HepG2 (cell line): ENCODE results near the gene THEM5. TPM values are rescaled to one million over a fixed set of nuclear protein-coding genes. Genes with fewer than 3 reads are reported as not detected.

Experiments
- ATAC-seq: fragments of 200-7000 bp; cut with Tn5 transposase; 3 replicates; pipeline ENCODE4 v1.9.1; 2020; ENCODE audit warnings: mild to moderate bottlenecking, moderate library complexity
- BruUV-seq: library from RNA; stranded (reverse); fragments of 400-500 nt; replicated peaks from 2 replicates; lab custom pipeline; 2021; lab: Mats Ljungman, UMichigan
- CTCF ChIA-PET: fragments of 300-600 bp; formaldehyde crosslinking; extraction: SDS; loops from one replicate; lab custom pipeline; 2021; ENCODE audit warnings: low total read pairs, inconsistent platforms, low intra/inter-chr PET ratio; lab: Yijun Ruan, JAX
- POLR2A ChIA-PET: fragments of 350-600 bp; sonication (Branson Sonifier 250); formaldehyde crosslinking; loops from one replicate; lab custom pipeline; 2020; ENCODE audit warnings: antibody characterized with exemption, inconsistent platforms; lab: Yijun Ruan, JAX
- DNase-seq: peaks from one replicate; pipeline ENCODE4 v3.0.0-alpha.2; 2015; ENCODE audit warnings: low spot score
- FAIRE-seq: peaks from 3 replicates; lab custom pipeline; 2011; peaks lifted over from hg19 to GRCh38; lab: Jason Lieb, UNC
- H2AFZ ChIP-seq: one replicate; pipeline ENCODE4 v1.6.1; 2011; ENCODE audit warnings: low read length, inconsistent platforms
- H3K27ac ChIP-seq: fragments of 300-600 bp; 3 replicates; pipeline ENCODE4 v1.8.0; 2011; ENCODE audit warnings: mixed run types, mild to moderate bottlenecking, mixed read lengths, low read length, inconsistent platforms; ENCODE audit not compliant: insufficient read depth; ENCODE audit errors: extremely low read length
- H3K27me3 ChIP-seq, 2 experiments: fragments of 200-600 bp in 1 of 2; 2 replicates in 1 of 2; 3 replicates in 1 of 2; pipeline versions ENCODE4 v1.6.0 to v1.8.0; 2011; ENCODE audit warnings: low read length in 2 of 2, mild to moderate bottlenecking in 2 of 2, moderate library complexity in 2 of 2, inconsistent platforms in 1 of 2; ENCODE audit not compliant: insufficient read depth in 2 of 2, control insufficient read depth in 1 of 2
- H3K36me3 ChIP-seq, 2 experiments: fragments of 200-600 bp in 1 of 2; replicated peaks in 1 of 2; 2 replicates in 1 of 2; 3 replicates in 1 of 2; pipeline versions ENCODE4 v1.5.1 to v1.8.0; 2011; ENCODE audit warnings: low read length in 2 of 2, inconsistent platforms in 1 of 2; ENCODE audit not compliant: insufficient read depth in 2 of 2, control insufficient read depth in 1 of 2
- H3K4me1 ChIP-seq: 2 replicates; pipeline ENCODE4 v1.5.1; 2012; ENCODE audit warnings: low read length, inconsistent platforms; ENCODE audit not compliant: insufficient read depth
- H3K4me2 ChIP-seq: 2 replicates; pipeline ENCODE4 v1.6.0; 2011; ENCODE audit warnings: low read depth, low read length, inconsistent platforms
- H3K4me3 ChIP-seq, 3 experiments: fragments of 200-600 bp in 1 of 3; sonication (generic), shearing (Covaris generic) in 1 of 3; replicated peaks in 1 of 3; 2 replicates each; pipeline ENCODE4 v1.5.1; 2011 to 2016; ENCODE audit warnings: low read length in 3 of 3, inconsistent platforms in 2 of 3, low read depth in 2 of 3, mild to moderate bottlenecking in 2 of 3, control low read depth in 1 of 3, mixed read lengths in 1 of 3; ENCODE audit not compliant: insufficient read depth in 1 of 3
- H3K79me2 ChIP-seq: one replicate; pipeline ENCODE4 v1.6.1; 2011; ENCODE audit warnings: low read length, inconsistent platforms; ENCODE audit not compliant: insufficient read depth
- H3K9ac ChIP-seq: 2 replicates; pipeline ENCODE4 v1.6.0; 2011; ENCODE audit warnings: mild to moderate bottlenecking, low read depth, low read length, inconsistent platforms; ENCODE audit not compliant: insufficient read depth
- H3K9me3 ChIP-seq: 2 replicates; pipeline ENCODE4 v1.5.1; 2012; ENCODE audit warnings: mild to moderate bottlenecking, low read length
- H4K20me1 ChIP-seq: 2 replicates; pipeline ENCODE4 v1.6.0; 2011; ENCODE audit warnings: inconsistent platforms, mild to moderate bottlenecking, low read length, moderate library complexity; ENCODE audit not compliant: insufficient read depth
- GABPB1 ChIP-seq: IDR thresholded peaks from 2 replicates; pipeline ENCODE4 v1.6.1; 2016; ENCODE audit warnings: mild to moderate bottlenecking, missing genetic modification reagents, moderate library complexity, missing compliant biosample characterization
- RARA ChIP-seq: IDR thresholded peaks from 2 replicates; pipeline ENCODE4 v1.6.1; 2016; ENCODE audit warnings: missing genetic modification reagents, missing compliant biosample characterization
- SNAPC2 ChIP-seq: sonication (generic); formaldehyde crosslinking; IDR thresholded peaks from 2 replicates; pipeline ENCODE4 v1.8.1; 2022; ENCODE audit warnings: mild to moderate bottlenecking, missing genetic modification reagents
- ZNF10 ChIP-seq: sonication (generic); formaldehyde crosslinking; IDR thresholded peaks from 2 replicates; pipeline ENCODE4 v1.4.0; 2020; ENCODE audit warnings: mild to moderate bottlenecking, low read depth, missing genetic modification reagents, borderline replicate concordance
- ZNF235 ChIP-seq: sonication (generic); formaldehyde crosslinking; IDR thresholded peaks from 2 replicates; pipeline ENCODE4 v1.8.1; 2023; ENCODE audit warnings: mild to moderate bottlenecking, missing genetic modification reagents, borderline replicate concordance
- ZNF567 ChIP-seq: sonication (generic); formaldehyde crosslinking; IDR thresholded peaks from 2 replicates; pipeline ENCODE4 v1.8.1; 2023; ENCODE audit warnings: mild to moderate bottlenecking, missing genetic modification reagents, borderline replicate concordance
- WGBS: methylation state at CpG from one replicate; pipeline ENCODE4 v1.1.6; 2017; ENCODE audit warnings: low lambda C conversion rate; 5-methylcytosine and 5-hydroxymethylcytosine counted together
- in situ Hi-C: cut with HindIII; loops from 2 replicates; pipeline ENCODE4 v1.10.0; 2017; ENCODE audit warnings: low pct_unique_long_range_greater_than_20kb; ENCODE audit not compliant: extremely low pct_ligation_motif_present
- intact Hi-C: fragments of 100-400 bp; cut with micrococcal nuclease; formaldehyde crosslinking; loops from one replicate; pipeline ENCODE4 v1.10.0; 2022; ENCODE audit not compliant: unreplicated experiment
- polyA plus RNA-seq, 8 experiments: library from polyadenylated mRNA; depleted of rRNA in 3 of 8; stranded (reverse) in 7 of 8; unstranded in 1 of 8; fragments of >200 nt; fragmentation: Illumina TruSeq in 4 of 8; extraction: Trizol in 4 of 8; gene quantifications; 2 replicates each; pipeline versions ENCODE4 v1.2.1 to v1.2.3, GENCODE V29; 2011 to 2016; ENCODE audit warnings: low read depth in 4 of 8, missing spikeins in 1 of 8, mixed read lengths in 1 of 8; ENCODE audit not compliant: insufficient read depth in 1 of 8
- total RNA-seq, 5 experiments: library from RNA; depleted of rRNA; stranded (reverse); fragments of >200 nt; fragmentation: Illumina TruSeq; extraction: Trizol; gene quantifications; 2 replicates each; pipeline ENCODE4 v1.2.3, GENCODE V29; 2016; ENCODE audit warnings: low read depth in 1 of 5
- TF ChIP-seq, protein P1 (sequence below): sonication (generic); formaldehyde crosslinking; IDR thresholded peaks from 2 replicates; pipeline ENCODE4 v1.9.0; 2021; ENCODE audit warnings: mild to moderate bottlenecking, missing genetic modification reagents
- TF ChIP-seq, protein P2 (sequence below): sonication (generic); formaldehyde crosslinking; IDR thresholded peaks from 2 replicates; pipeline ENCODE4 v1.4.0; 2020; ENCODE audit warnings: mild to moderate bottlenecking, missing genetic modification reagents, borderline replicate concordance

THEM5 gene
- total and polyA plus RNA-seq, 2 of the 13 experiments (the other 11 are each of a cell fraction or from before 2014, with no cell fraction given), result not detected

DNA sequence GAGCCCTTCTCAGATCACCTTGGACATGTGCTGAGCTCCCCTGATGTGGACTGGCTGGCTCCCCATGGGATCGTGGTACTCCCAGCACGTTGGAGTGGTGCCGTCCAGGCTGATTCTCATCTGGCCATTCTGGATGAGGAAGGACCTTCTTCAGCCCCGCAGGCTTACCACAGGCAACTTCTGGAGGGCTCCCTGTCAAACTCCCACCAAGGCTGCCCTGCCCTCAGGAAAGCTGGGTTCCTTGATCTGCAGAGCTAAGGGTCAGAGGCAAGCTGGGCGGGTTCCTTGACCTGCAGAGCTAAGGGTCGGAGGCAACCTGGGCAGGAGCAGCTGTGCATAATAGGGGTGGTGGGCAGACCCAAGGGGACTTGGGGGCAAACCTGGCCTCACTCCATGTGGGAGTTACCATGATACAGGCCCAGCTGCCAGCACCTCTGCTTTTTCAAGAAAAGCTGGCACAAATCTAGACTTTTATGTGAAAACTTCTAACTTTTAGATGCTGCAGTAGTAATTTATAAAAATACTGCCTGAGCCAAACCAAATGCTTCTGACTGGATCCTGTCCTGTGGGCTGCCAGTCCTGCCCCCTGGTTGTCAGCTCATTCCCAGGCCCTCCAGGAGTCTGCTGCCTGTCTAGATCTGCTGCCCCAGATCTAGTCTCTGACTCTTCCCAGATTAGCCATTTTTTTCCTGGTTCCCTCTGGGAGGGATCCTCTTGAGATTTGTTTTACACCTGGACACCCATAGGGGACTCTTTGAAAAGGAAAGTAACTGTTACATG lies 5.6 kb upstream of the THEM5 start (continued):
- TF ChIP-seq, protein P1, sequence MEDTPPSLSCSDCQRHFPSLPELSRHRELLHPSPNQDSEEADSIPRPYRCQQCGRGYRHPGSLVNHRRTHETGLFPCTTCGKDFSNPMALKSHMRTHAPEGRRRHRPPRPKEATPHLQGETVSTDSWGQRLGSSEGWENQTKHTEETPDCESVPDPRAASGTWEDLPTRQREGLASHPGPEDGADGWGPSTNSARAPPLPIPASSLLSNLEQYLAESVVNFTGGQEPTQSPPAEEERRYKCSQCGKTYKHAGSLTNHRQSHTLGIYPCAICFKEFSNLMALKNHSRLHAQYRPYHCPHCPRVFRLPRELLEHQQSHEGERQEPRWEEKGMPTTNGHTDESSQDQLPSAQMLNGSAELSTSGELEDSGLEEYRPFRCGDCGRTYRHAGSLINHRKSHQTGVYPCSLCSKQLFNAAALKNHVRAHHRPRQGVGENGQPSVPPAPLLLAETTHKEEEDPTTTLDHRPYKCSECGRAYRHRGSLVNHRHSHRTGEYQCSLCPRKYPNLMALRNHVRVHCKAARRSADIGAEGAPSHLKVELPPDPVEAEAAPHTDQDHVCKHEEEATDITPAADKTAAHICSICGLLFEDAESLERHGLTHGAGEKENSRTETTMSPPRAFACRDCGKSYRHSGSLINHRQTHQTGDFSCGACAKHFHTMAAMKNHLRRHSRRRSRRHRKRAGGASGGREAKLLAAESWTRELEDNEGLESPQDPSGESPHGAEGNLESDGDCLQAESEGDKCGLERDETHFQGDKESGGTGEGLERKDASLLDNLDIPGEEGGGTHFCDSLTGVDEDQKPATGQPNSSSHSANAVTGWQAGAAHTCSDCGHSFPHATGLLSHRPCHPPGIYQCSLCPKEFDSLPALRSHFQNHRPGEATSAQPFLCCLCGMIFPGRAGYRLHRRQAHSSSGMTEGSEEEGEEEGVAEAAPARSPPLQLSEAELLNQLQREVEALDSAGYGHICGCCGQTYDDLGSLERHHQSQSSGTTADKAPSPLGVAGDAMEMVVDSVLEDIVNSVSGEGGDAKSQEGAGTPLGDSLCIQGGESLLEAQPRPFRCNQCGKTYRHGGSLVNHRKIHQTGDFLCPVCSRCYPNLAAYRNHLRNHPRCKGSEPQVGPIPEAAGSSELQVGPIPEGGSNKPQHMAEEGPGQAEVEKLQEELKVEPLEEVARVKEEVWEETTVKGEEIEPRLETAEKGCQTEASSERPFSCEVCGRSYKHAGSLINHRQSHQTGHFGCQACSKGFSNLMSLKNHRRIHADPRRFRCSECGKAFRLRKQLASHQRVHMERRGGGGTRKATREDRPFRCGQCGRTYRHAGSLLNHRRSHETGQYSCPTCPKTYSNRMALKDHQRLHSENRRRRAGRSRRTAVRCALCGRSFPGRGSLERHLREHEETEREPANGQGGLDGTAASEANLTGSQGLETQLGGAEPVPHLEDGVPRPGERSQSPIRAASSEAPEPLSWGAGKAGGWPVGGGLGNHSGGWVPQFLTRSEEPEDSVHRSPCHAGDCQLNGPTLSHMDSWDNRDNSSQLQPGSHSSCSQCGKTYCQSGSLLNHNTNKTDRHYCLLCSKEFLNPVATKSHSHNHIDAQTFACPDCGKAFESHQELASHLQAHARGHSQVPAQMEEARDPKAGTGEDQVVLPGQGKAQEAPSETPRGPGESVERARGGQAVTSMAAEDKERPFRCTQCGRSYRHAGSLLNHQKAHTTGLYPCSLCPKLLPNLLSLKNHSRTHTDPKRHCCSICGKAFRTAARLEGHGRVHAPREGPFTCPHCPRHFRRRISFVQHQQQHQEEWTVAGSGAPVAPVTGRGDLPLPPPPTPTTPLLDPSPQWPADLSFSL (CRISPR knock-in tag), result no peak
- TF ChIP-seq SNAPC2 (CRISPR knock-in tag), result no peak

DNA sequence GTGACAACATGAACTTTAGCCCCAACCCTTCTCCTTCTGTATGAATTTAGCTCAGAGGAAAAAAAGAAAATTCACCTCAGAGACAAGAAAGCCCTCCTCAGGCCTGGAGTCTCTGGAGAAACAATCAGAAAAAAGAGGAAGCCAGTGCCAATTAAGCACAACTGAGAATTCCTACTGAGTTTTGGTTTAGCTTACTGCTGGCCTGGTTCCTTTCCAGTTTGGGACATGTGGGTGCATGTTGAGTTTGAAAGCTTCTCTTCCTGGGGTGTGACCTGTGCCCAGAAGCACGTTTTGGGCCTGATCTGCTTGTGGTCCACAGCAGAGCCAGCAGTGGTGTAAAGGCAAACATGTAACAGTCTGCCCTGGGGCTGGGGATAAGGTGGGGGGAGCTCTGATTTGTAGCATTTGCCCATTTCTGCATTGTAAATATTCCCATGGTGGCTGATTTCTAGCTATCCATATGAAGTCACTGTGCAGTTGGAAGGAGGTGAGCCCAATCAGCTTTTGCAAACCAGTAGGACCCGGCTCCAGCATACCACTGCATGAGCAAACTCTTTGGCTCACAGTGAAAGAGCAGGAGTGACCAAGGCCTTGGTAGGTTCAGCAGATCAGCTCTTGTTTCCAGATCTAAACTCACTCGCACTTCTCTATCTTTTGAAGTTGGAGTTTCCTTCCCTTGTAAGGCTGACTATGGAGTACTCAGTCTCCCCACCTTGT lies 4.7 kb upstream of the THEM5 start:
- DNase-seq, result no peak
- ChIA-PET POLR2A (interaction anchor here (1.3 kb wide), 1 partner anchor 26 kb away, joined by 3 read pairs; no protein-coding TSS in a partner anchor), CTCF (no interaction called here)
- TF ChIP-seq ZNF235 (CRISPR knock-in tag) (no peak), ZNF567 (CRISPR knock-in tag) (no peak), RARA (no peak), ZNF10 (CRISPR knock-in tag) (no peak), GABPB1 (CRISPR knock-in tag) (no peak)
- TF ChIP-seq, protein P2, sequence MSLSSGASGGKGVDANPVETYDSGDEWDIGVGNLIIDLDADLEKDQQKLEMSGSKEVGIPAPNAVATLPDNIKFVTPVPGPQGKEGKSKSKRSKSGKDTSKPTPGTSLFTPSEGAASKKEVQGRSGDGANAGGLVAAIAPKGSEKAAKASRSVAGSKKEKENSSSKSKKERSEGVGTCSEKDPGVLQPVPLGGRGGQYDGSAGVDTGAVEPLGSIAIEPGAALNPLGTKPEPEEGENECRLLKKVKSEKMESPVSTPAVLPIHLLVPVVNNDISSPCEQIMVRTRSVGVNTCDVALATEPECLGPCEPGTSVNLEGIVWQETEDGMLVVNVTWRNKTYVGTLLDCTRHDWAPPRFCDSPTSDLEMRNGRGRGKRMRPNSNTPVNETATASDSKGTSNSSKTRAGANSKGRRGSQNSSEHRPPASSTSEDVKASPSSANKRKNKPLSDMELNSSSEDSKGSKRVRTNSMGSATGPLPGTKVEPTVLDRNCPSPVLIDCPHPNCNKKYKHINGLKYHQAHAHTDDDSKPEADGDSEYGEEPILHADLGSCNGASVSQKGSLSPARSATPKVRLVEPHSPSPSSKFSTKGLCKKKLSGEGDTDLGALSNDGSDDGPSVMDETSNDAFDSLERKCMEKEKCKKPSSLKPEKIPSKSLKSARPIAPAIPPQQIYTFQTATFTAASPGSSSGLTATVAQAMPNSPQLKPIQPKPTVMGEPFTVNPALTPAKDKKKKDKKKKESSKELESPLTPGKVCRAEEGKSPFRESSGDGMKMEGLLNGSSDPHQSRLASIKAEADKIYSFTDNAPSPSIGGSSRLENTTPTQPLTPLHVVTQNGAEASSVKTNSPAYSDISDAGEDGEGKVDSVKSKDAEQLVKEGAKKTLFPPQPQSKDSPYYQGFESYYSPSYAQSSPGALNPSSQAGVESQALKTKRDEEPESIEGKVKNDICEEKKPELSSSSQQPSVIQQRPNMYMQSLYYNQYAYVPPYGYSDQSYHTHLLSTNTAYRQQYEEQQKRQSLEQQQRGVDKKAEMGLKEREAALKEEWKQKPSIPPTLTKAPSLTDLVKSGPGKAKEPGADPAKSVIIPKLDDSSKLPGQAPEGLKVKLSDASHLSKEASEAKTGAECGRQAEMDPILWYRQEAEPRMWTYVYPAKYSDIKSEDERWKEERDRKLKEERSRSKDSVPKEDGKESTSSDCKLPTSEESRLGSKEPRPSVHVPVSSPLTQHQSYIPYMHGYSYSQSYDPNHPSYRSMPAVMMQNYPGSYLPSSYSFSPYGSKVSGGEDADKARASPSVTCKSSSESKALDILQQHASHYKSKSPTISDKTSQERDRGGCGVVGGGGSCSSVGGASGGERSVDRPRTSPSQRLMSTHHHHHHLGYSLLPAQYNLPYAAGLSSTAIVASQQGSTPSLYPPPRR (CRISPR knock-in tag), result no peak

More for the DNA sequence above, 4.7 kb upstream of the THEM5 start:
- Histone ChIP-seq H3K4me1 (no peaks in the 10 kb centered on the region), H3K27me3 (peaks cover 5% of the 10 kb centered on the region in 2 experiments; a peak in 3 of 5 replicates), H3K9ac (no peak overlapping the region), H3K79me2 (no peaks in the 10 kb centered on the region), H3K27ac (no peak overlapping the region), H2AFZ (no peak overlapping the region), H3K36me3 (no peaks in the 10 kb centered on the region), H4K20me1 (no peaks in the 10 kb centered on the region), H3K4me2 (no peak overlapping the region), H3K9me3 (no peaks in the 10 kb centered on the region), H3K4me3 (no peak overlapping the region)
- intact Hi-C loops, result no loop called here
- BruUV-seq, result no TSS peak
- in situ Hi-C loops, result no loop called here
- 20% methylated on average over 2 of the region's 3 CpGs for WGBS
- ATAC-seq (peak; percentile 42; the same call in 1 of the 3 replicates), FAIRE-seq (no peak)
